Aorta (tissue), 5 donors: ENCODE results near the gene SLC6A3. TPM values are rescaled to one million over a fixed set of nuclear protein-coding genes. Genes with fewer than 3 reads are reported as not detected.
"Not testable (repeated sequence)": the region's sequence is repeated elsewhere in the genome, so short reads cannot be mapped to it uniquely, and the experiment has no call there.

Experiments used
- ATAC-seq: fragments of 200-7000 bp; cut with Tn5 transposase; one replicate; pipeline ENCODE4 v1.9.1; 2022; ENCODE audit warnings: moderate library complexity; ENCODE audit not compliant: low FRiP score
- DNase-seq, 2 donors: peaks; one replicate each; pipeline ENCODE4 v3.0.0-alpha.2; 2020
- H3K27ac ChIP-seq, 2 donors: one replicate each; pipeline ENCODE4 v1.5.1; 2013; ENCODE audit warnings: low read length in 2 of 2, mild to moderate bottlenecking in 2 of 2, moderate library complexity in 2 of 2, control low read depth in 1 of 2, inconsistent platforms in 1 of 2, low read depth in 1 of 2
- H3K27me3 ChIP-seq, 2 donors: one replicate each; pipeline ENCODE4 v1.6.1; 2013; ENCODE audit warnings: control low read depth in 1 of 2, low read length in 1 of 2, mild to moderate bottlenecking in 1 of 2, moderate library complexity in 1 of 2; ENCODE audit not compliant: insufficient read depth in 2 of 2, control insufficient read depth in 1 of 2
- H3K36me3 ChIP-seq, 2 donors: one replicate each; pipeline ENCODE4 v1.6.1; 2013; ENCODE audit warnings: control low read depth in 1 of 2, low read length in 1 of 2, mild to moderate bottlenecking in 1 of 2; ENCODE audit not compliant: insufficient read depth in 2 of 2, control insufficient read depth in 1 of 2
- H3K4me1 ChIP-seq, 2 donors: one replicate each; pipeline ENCODE4 v1.6.1; 2013; ENCODE audit warnings: low read length in 2 of 2, control low read depth in 1 of 2, mild to moderate bottlenecking in 1 of 2, moderate library complexity in 1 of 2; ENCODE audit not compliant: insufficient read depth in 2 of 2, control insufficient read depth in 1 of 2
- H3K4me3 ChIP-seq, 2 donors: one replicate each; pipeline ENCODE4 v1.5.1; 2013; ENCODE audit warnings: low read length in 2 of 2, control low read depth in 1 of 2, mild to moderate bottlenecking in 1 of 2
- H3K9me3 ChIP-seq: one replicate; pipeline ENCODE4 v1.6.1; 2013; ENCODE audit warnings: mild to moderate bottlenecking, low read length; ENCODE audit not compliant: control insufficient read depth
- WGBS, 2 donors: extraction: QIAGEN DNeasy Blood & Tissue Kit; methylation state at CpG; one replicate each; pipeline ENCODE4 v1.1.7; 2013; 5-methylcytosine and 5-hydroxymethylcytosine counted together
- intact Hi-C, 2 donors: fragments of 100-400 bp; cut with DNase I; formaldehyde crosslinking; loops; one replicate each; pipeline versions ENCODE4 v1.14.2 to v1.15.0; 2022
- polyA plus RNA-seq, 2 donors: library from polyadenylated mRNA; stranded (reverse); fragments of 200-250 nt; gene quantifications; one replicate each; pipeline ENCODE4 v1.2.3, GENCODE V29; 2013
- total RNA-seq, 2 donors: library from RNA; stranded (reverse); fragmentation: NEBNext Ultra II Directional; extraction: Animal tissue kit (Norgen Biotek cat#: 25700); gene quantifications; one replicate each; pipeline ENCODE4 v1.2.1, GENCODE V29; 2021
- donor health status: healthy with polysubstance abuse.
- donor health status: Bipolar disorder and iron deficiency.
- donor health status: DM: no; HTN: no; CAD: no.
- donor health status: DM: no; HTN: no; CAD: no.
- donor health status: DM: yes; HTN: yes; CAD: no.

SLC6A3 gene
- total and polyA plus RNA-seq, 4 donors = 0.23 to 0.56 (median 0.30) TPM; not detected in 1

DNA sequence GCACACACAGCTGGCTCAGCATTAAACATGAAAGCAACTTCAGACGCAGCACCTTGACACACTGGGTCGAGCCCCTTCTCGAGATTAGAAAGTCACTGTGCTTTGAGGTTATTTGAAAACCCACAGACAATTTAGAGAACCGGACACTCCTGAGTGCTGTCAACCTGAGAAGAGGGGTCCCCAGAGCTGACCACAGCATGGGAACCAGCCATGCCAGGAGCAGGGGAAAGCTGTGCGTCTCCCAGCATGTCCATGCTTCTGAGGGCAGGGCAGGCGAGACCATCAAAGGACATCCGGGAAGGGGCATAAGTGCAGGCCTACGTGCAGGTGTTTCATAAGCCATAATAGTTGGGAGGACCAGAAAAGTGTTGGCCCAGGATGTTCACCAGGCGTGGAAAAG lies 20.5 kb downstream of the SLC6A3 start:
- no peak for ATAC-seq
- H3K27ac ChIP-seq = no peak overlapping the region
- no peaks in the 10 kb centered on the region for H3K27me3 ChIP-seq
- H3K36me3 ChIP-seq = no peaks in the 10 kb centered on the region
- H3K4me1 ChIP-seq = no peaks in the 10 kb centered on the region
- H3K9me3 ChIP-seq = peaks cover 8% of the 10 kb centered on the region
- no peak overlapping the region for H3K4me3 ChIP-seq
- DNase-seq = no peak
- intact Hi-C loops = no loop called here
- WGBS, 2 donors = 81 to 85% methylated on average over 9 of the region's 9 CpGs

DNA sequence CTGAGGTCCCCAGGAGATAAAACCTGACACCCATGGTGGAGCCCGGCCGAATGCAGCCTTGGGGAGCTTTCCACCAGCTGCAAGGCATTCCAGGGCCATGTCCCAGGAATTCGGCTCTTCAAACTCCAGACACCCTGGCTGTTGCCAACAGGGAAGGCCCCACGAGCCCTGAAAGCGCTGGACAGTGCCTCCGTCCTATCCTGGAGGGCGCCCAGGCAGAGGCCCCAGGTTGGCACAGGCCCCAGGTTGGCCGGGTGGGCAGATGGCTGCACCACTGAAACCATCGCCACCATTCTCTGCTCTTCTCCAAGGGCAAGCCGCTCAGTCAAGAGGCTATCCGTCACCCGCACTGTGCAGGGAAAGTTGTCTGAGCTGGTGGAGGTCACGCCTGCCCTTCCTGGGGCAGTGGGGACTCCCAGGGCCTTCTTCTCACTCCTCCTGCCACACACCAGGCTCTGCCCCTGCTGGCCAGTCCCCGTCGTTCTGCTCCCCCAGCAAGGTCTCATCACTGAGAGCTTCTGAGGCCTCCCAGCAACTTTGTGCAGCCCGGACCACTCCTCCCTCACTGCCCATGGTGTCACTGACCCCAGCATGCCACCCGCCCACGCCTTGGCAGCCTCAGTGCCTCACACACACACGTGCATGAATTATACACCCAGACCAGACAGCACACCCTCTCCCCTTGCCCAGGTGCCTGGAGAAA lies 21.2 kb downstream of the SLC6A3 start:
- peak; percentile 9 to 55 for DNase-seq
- intact Hi-C loops = no loop called here
- WGBS, 2 donors = 76 to 78% methylated on average over 19 of the region's 19 CpGs
- Histone ChIP-seq H3K27me3 (no peaks in the 10 kb centered on the region), H3K9me3 (peaks cover 7% of the 10 kb centered on the region), H3K27ac (no peak overlapping the region), H3K4me1 (no peaks in the 10 kb centered on the region), H3K36me3 (no peaks in the 10 kb centered on the region), H3K4me3 (no peak overlapping the region)
- no peak for ATAC-seq

- WGBS, 2 donors = 86 to 90% methylated on average over 11 to 13 of the region's 13 CpGs
- H3K4me1 ChIP-seq, H3K36me3 ChIP-seq, H3K27ac ChIP-seq, intact Hi-C loops, H3K9me3 ChIP-seq, H3K27me3 ChIP-seq, H3K4me3 ChIP-seq, ATAC-seq: not testable (repeated sequence)
- peak; percentile 16 to 25 for DNase-seq
These were observed 22.7 kb downstream of the SLC6A3 start for GRCh38 chr5:1422522-1422921.

DNA sequence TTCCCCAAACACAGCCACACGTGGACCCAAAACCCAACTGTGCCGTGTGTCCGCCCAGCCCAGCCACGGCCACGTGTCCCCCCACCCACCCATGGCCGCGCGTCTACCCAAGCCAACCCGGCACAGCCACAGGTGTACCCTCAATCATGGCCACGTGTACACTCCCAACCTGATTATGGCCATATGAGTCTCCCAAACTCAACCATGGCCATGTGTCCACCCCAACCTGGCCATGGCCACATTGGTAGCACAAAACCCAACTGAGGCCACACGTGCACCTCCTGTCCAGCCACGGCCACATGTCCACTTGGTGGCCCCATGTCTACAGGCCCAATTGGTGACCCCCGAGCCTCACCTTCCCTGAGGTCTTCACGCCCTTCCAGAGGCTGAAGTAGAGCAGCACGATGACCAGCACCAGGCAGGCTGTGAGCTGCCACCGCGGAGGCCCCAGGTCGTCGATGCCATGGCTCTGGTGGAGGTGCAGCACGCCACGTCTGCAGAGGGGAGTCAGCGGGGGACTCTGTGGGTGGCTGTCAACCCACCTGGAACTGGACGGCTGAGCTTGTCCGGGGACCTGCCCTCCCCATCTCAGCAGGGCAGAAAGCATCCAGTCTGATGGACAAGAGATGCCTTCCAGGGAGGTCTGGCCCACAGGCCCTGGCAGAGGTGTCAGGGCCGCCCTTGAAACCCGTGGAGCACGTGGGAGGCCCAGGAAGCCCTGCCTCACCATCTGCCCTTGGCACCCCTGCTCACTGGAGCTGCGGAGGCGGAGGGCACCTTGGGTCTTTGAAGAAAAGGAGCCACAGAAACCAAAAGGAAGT lies 23.5 kb downstream of the SLC6A3 start:
- Histone ChIP-seq H3K27ac (no peak overlapping the region), H3K4me1 (no peaks in the 10 kb centered on the region), H3K36me3 (no peaks in the 10 kb centered on the region), H3K27me3 (no peaks in the 10 kb centered on the region), H3K9me3 (peaks cover 1% of the 10 kb centered on the region), H3K4me3 (no peak overlapping the region)
- ATAC-seq = no peak
- 88 to 90% methylated on average over 29 of the region's 29 CpGs for WGBS, 2 donors
- intact Hi-C loops = no loop called here
- DNase-seq = peak; percentile 15 to 52

DNA sequence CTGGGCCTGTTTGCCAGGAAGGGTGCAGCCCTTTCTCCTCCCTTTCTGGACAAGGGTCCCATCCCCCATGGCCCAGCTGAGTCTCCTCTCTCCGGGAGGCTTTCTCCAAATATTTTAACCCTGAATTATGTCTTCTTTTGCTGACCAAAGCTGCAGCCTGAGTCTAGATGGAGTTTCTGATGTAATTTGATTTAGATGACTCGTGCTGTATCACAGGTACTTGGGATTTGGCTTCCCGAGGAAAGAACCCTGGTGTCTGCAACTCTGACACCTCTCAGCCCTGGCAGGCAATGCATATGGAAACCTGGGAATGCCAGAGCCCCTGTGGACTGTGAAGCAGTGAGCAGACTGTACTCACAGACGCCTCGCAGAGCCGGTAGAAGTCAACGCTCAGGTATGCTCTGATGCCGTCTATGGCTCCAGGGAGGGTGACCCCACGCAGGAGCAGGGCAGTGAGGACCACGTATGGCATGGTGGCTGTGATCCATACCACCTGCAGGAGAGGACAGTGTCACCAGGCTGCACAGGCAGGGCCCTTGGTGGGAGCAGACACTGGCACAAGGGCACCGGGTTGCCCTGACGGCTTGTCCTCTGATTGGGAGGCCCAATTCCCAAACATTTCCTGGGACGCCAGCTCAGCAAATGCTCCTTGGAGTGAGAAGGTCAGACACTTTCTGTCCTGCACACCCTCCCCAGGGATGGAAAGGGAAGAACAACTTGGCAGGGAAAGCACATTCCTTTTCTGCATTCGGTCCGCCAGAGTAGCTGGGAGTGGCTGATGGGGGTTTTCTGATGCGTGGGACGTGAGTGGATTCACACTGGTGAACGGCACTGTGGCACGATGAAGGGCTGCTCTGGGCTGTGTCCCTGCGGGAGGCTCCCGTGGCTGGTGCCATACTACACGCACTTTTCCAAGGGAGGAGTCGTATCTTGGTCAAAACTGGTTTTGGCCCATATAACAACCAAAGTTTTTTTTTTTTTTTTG lies 24.7 kb downstream of the SLC6A3 start:
- no peak for ATAC-seq

DNA sequence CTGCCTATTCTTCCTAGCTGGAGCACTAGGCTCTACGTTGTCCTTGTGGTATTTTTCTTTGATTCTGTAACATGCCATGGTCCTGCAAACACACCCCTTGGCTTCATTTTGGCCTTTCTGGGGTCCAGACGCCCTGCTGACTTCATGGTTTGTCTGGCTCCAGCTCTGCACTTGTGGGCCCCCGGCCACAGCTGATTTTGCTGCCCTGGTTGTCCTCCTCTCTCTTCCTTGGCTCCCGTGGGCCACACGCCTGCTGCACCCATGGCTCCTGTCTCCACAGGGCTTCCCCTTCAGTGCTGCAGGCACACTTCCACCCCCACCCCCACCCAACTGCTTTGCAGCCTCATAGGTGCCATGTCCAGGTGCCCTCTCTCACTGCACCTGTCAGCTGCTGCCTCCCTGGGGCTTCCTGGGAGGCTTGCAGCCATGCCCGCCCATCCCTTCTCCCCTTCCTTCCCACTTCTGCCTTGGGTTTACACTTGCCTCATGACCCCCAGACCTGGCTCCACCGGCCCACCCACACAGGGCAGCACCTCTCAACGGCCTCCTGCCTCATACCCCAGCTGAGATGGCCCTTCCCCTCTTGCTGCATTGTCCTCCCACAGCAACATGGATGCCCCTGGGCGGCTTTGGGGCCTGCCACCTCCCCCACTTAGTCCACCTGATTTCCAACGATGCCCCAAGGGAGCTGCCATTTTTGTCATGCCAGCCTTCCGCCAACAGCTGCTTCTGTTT lies 25.6 kb downstream of the SLC6A3 start:
- no peaks in the 10 kb centered on the region for H3K9me3 ChIP-seq
- no peaks in the 10 kb centered on the region for H3K36me3 ChIP-seq
- no peak overlapping the region for H3K27ac ChIP-seq
- H3K27me3 ChIP-seq = no peaks in the 10 kb centered on the region
- DNase-seq (peak; percentile 26 to 64), ATAC-seq (no peak)
- no peak overlapping the region for H3K4me3 ChIP-seq
- no peaks in the 10 kb centered on the region for H3K4me1 ChIP-seq
- intact Hi-C loops = no loop called here
- WGBS, 2 donors = 68 to 70% methylated on average over 11 of the region's 11 CpGs

More for the DNA sequence above, 24.7 kb downstream of the SLC6A3 start:
- intact Hi-C loops = no loop called here
- H3K4me1 ChIP-seq = no peaks in the 10 kb centered on the region
- WGBS, 2 donors = 68 to 72% methylated on average over 23 of the region's 23 CpGs
- H3K4me3 ChIP-seq = no peak overlapping the region
- no peak overlapping the region for H3K27ac ChIP-seq
- H3K36me3 ChIP-seq = no peaks in the 10 kb centered on the region
- no peaks in the 10 kb centered on the region for H3K27me3 ChIP-seq
- peak; percentile 42 to 52 for DNase-seq
- H3K9me3 ChIP-seq = peaks cover 1% of the 10 kb centered on the region

DNA sequence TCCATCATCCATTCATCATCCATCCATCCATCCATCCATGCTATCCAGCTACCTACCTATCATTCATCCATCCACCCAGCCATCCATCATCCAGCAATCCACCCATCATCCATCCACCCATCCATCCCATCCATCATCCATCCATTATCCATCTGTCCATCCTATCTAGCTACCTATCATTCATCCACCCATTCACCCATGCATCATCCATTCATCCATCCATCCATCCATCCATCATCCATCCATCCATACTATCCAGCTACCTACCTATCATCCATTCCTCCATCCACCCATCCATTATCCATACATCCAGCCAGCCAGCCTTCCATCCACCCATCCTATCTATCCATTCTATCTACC lies 26.3 kb downstream of the SLC6A3 start:
- ATAC-seq = no peak

More for the DNA sequence above, 26.3 kb downstream of the SLC6A3 start:
- Histone ChIP-seq H3K9me3 (no peaks in the 10 kb centered on the region), H3K4me3 (no peak overlapping the region), H3K36me3 (no peaks in the 10 kb centered on the region), H3K27ac (no peak overlapping the region), H3K4me1 (no peaks in the 10 kb centered on the region), H3K27me3 (no peaks in the 10 kb centered on the region)
- intact Hi-C loops = no loop called here
- DNase-seq = no peak
